Left ventricle myocardium inferior (tissue), 1 donor: ENCODE results near the gene UQCR11. TPM values are rescaled to one million over a fixed set of nuclear protein-coding genes. Genes with fewer than 3 reads are reported as not detected.
"Not testable (repeated sequence)": the region's sequence is repeated elsewhere in the genome, so short reads cannot be mapped to it uniquely, and the experiment has no call there.

Experiments used
- DNase-seq: peaks from one replicate; pipeline ENCODE4 v3.0.0-alpha.2; 2020
- H3K27ac ChIP-seq: fragments of 200-600 bp; replicated peaks from 2 replicates; pipeline ENCODE4 v1.8.0; 2021
- H3K27me3 ChIP-seq: fragments of 200-600 bp; 2 replicates; pipeline ENCODE4 v1.8.0; 2021; ENCODE audit warnings: low read depth
- H3K36me3 ChIP-seq: fragments of 200-600 bp; 2 replicates; pipeline ENCODE4 v1.8.0; 2021
- H3K4me1 ChIP-seq: fragments of 200-600 bp; 2 replicates; pipeline ENCODE4 v1.8.0; 2021
- H3K4me3 ChIP-seq: fragments of 200-600 bp; 2 replicates; pipeline ENCODE4 v1.8.0; 2021; ENCODE audit warnings: mild to moderate bottlenecking, moderate library complexity
- H3K9me3 ChIP-seq: fragments of 200-600 bp; replicated peaks from 2 replicates; pipeline ENCODE4 v1.8.0; 2021
- intact Hi-C: fragments of 100-400 bp; cut with micrococcal nuclease; formaldehyde crosslinking; loops from one replicate; pipeline ENCODE4 v1.11.0; 2022
- total RNA-seq: library from RNA; stranded (reverse); fragmentation: NEBNext Ultra II Directional; extraction: Animal tissue kit (Norgen Biotek cat#: 25700); gene quantifications from one replicate; pipeline ENCODE4 v1.2.1, GENCODE V29; 2021
- TF ChIP-seq, protein P1 (sequence below): fragments of 200-600 bp; IDR thresholded peaks from 2 replicates; pipeline ENCODE4 v1.8.0; 2021; ENCODE audit warnings: antibody characterized with exemption, mild to moderate bottlenecking, borderline replicate concordance
- donor health status: DM: no; HTN: yes; CAD: no; lungs with severe emphysema.

The UQCR11 gene
- total RNA-seq, 1 donor from 2014 or later, result 942 TPM

DNA sequence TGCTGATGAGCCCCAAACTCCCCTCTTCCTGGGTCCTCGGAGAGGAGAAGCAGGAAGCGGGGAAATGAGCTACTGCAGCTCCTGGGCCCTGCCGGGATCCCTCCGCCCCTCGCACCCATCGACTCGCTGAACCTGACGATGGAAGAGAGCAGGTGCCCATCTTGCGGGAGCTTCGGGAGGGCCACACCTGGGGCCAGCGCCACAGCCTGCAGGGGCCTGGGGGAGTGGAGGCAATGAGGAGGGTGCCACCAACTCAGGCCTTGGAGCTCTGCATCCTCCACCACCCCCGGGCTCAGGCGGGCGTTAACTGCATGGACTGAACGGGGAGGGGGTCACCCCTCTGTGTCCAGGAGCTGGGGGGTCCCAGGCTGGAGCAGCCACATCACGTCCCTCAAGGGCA lies 38.8 kb upstream of the UQCR11 start:
- Histone ChIP-seq H3K36me3 (peaks cover 35% of the 10 kb centered on the region), H3K4me3 (no peak overlapping the region), H3K27ac (no peak overlapping the region), H3K9me3 (no peaks in the 10 kb centered on the region), H3K4me1 (peaks cover 3% of the 10 kb centered on the region), H3K27me3 (no peaks in the 10 kb centered on the region)
- intact Hi-C loops, result no loop called here
- TF ChIP-seq, protein P1, sequence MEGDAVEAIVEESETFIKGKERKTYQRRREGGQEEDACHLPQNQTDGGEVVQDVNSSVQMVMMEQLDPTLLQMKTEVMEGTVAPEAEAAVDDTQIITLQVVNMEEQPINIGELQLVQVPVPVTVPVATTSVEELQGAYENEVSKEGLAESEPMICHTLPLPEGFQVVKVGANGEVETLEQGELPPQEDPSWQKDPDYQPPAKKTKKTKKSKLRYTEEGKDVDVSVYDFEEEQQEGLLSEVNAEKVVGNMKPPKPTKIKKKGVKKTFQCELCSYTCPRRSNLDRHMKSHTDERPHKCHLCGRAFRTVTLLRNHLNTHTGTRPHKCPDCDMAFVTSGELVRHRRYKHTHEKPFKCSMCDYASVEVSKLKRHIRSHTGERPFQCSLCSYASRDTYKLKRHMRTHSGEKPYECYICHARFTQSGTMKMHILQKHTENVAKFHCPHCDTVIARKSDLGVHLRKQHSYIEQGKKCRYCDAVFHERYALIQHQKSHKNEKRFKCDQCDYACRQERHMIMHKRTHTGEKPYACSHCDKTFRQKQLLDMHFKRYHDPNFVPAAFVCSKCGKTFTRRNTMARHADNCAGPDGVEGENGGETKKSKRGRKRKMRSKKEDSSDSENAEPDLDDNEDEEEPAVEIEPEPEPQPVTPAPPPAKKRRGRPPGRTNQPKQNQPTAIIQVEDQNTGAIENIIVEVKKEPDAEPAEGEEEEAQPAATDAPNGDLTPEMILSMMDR, result no peak
- DNase-seq, result no peak

DNA sequence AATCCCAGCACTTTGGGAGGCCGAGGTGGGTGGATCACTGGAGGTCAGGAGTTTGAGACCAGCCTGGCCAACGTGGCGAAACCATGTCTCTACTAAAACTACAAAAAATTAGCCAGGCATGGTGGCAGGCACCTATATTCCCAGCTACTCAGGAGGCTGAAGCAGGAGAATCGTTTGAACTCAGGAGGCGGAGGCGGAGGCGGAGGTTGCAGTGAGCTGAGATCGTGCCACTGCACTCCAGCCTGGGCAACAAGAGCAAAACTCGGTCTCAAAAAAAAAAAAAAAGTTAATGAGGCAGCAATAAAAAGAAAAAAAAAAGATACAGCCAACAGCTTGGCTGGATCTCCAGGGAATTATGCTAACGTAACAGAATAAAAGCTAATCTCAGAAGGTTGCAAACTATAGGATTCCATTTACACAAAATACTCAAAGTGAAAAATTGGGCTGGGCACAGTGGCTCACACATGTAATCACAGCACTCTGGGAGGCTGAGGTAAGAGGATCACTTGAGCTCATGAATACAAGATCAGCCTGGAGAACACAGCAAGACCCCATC lies 35.7 kb upstream of the UQCR11 start:
- H3K4me3 ChIP-seq, H3K27me3 ChIP-seq, H3K27ac ChIP-seq, H3K4me1 ChIP-seq, H3K9me3 ChIP-seq, intact Hi-C loops, DNase-seq: not testable (repeated sequence)
- H3K36me3 ChIP-seq, result peaks cover 35% of the 10 kb centered on the region

DNA sequence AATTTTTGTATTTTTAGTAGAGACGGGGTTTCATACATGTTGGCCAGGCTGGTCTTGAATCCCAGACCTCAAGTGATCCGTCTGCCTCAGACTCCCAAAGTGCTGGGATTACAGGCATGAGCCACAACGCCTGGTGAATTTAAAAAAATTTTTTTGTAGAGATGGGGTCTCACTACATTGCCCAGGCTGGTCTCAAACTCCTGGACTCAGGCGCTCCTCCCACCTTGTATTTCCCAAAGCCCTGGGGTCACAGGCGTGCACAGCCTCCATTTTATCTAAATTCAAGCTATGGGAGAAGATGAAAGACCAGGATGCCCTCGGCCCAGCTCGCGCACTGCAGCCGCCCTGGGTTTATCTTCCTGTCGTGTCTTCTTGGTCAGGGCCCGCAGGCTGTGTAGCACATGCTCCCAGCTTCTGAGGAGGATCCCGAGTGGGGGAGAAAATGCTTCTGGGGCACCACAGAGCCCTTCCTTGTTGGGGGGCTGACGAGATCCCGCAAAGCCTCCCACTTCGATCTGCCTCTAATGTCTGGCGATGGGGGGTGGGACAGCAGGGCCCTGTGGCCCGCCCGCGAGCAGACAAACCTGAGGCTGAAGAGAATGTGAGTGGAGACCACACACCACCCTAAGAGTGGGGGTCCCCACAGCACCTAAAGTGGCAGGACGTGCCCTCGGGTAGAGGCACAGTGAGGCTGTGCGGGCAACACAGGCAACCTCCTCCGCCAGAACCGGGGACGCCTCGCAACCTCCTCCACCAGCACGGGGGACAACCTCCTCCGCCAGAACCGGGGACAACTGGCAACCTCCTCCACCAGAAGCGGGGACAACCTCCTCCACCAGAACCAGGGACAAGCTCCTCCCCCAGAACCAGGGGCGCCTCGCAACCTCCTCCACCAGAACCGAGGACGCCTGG lies 31.3 kb upstream of the UQCR11 start:
- Histone ChIP-seq H3K4me3 (no peak overlapping the region), H3K27ac (no peak overlapping the region), H3K4me1 (no peaks in the 10 kb centered on the region), H3K27me3 (no peaks in the 10 kb centered on the region), H3K9me3 (peaks cover 5% of the 10 kb centered on the region), H3K36me3 (peaks cover 39% of the 10 kb centered on the region)
- TF ChIP-seq, protein P1, result no peak
- no peak for DNase-seq
- intact Hi-C loops, result no loop called here

DNA sequence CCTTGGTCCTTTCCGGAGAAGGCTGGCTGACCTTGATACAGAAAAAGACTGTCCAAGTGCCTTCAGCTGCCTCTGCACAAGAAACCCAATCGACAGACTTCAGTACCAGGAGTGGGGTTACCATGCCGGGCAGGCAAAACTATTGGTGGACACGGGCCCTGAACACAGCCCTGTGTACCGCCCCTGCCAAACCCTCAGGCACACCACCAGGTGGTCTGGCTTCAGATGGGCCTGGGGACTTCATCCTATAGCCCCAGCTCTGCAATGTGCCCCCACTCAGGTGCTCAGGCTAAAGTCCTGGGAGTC lies 29.6 kb upstream of the UQCR11 start:
- H3K27ac ChIP-seq, result no peak overlapping the region
- no peak for DNase-seq
- intact Hi-C loops, result no loop called here
- H3K4me3 ChIP-seq, result no peak overlapping the region
- TF ChIP-seq, protein P1, result no peak
- no peaks in the 10 kb centered on the region for H3K4me1 ChIP-seq
- peaks cover 5% of the 10 kb centered on the region for H3K9me3 ChIP-seq
- H3K36me3 ChIP-seq, result peaks cover 31% of the 10 kb centered on the region
- H3K27me3 ChIP-seq, result no peaks in the 10 kb centered on the region

DNA sequence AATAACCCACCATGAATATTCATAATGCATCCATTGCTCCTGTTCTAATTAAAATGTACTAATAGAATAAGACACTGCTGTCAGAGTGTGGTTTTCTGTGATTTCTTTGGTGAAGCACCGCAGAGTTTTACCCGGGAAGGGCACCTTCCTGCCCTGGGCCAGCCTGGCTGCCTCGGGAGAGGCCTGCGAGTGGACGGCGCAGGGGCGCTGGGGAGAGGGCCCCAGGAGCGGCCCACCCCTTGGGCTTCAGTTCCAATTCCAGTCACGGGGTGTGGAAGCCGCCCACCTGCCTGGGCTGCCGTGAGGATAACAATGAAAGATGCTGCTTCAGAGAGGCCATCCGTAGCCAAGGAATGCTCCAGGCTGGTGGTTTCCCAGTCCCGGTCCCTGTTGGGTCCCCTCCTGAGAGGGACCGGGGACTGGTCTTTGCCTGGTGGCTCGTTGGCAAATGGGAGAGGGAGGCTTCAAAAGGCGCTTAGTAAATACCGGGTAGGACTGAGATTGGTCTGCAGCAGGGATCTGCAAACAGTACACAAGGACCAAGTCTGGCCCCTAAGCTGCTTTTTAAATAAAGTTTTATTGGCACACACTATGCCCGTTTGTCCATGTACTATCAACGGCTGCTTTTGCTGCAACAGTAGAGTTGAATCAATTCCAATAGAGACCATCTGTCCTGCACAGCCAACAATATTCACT lies 29.1 kb upstream of the UQCR11 start:
- no peak overlapping the region for H3K27ac ChIP-seq
- no peaks in the 10 kb centered on the region for H3K27me3 ChIP-seq
- intact Hi-C loops, result no loop called here
- TF ChIP-seq, protein P1, result no peak
- DNase-seq, result no peak
- peaks cover 29% of the 10 kb centered on the region for H3K36me3 ChIP-seq
- H3K9me3 ChIP-seq, result peaks cover 5% of the 10 kb centered on the region
- no peaks in the 10 kb centered on the region for H3K4me1 ChIP-seq
- no peak overlapping the region for H3K4me3 ChIP-seq
